ENCODE results near the gene HSD17B12.

DNA sequence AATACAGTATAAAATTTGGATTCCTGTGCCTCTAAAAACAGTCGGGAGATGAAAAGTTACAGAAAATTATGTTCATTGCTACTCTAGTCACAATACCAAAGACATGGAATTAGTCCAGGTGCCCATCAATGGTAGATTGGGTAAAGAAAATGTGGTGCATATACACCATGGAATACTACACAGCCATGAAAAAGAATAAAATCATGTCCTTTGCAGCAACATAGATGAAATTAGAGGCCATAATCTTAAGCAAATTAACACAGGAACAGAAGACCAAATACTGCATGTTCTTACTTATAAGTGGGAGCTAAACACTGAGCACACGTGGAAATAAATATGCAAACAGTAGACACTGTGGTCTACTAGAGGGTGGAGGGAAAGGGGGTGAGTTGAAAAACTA is 67.6 kb downstream of the HSD17B12 start:
- TF ChIP-seq, protein P1, sequence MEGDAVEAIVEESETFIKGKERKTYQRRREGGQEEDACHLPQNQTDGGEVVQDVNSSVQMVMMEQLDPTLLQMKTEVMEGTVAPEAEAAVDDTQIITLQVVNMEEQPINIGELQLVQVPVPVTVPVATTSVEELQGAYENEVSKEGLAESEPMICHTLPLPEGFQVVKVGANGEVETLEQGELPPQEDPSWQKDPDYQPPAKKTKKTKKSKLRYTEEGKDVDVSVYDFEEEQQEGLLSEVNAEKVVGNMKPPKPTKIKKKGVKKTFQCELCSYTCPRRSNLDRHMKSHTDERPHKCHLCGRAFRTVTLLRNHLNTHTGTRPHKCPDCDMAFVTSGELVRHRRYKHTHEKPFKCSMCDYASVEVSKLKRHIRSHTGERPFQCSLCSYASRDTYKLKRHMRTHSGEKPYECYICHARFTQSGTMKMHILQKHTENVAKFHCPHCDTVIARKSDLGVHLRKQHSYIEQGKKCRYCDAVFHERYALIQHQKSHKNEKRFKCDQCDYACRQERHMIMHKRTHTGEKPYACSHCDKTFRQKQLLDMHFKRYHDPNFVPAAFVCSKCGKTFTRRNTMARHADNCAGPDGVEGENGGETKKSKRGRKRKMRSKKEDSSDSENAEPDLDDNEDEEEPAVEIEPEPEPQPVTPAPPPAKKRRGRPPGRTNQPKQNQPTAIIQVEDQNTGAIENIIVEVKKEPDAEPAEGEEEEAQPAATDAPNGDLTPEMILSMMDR (IDR thresholded peaks at IDR 0.05), result no peak
- TF ChIP-seq POLR2AphosphoS5 (IDR thresholded peaks at IDR 0.05) (no peak), POLR2A (IDR thresholded peaks at IDR 0.05) (no peak)

All from breast epithelium (tissue), 3 donors.